Measurements from ENCODE around the gene TSPAN4.

Gene TSPAN4

GRCh38 chr11:845872-846495, 3.3 kb downstream of the TSPAN4 start (continued):
- TF ChIP-seq ZNF449 (tag by site-specific recombination; IDR thresholded peaks at IDR 0.05) = peak; percentile 41; the same call in 1 of the 2 replicates

GRCh38 chr11:846496-847098, 3.9 kb downstream of the TSPAN4 start:
- ChIA-PET CTCF (interaction anchor here (0.6 to 2.3 kb wide), 3 partner anchors 18 to 205 kb away, joined by 3 to 9 read pairs (median 3); partner anchors contain the start of gene TALDO1), POLR2A (interaction anchor here (1.5 to 1.9 kb wide), 2 partner anchors 11 to 27 kb away, joined by 3 to 6 read pairs; partner anchors contain the start of gene PNPLA2)
- TF ChIP-seq SP7 (tag by site-specific recombination; IDR thresholded peaks at IDR 0.05) (no peak), ZNF600 (tag by site-specific recombination; IDR thresholded peaks at IDR 0.05) (0 out of 2 replicates have a peak, but pooled peaks have one; percentile 2), HIC1 (tag by site-specific recombination; IDR thresholded peaks at IDR 0.05) (peak; percentile 48; the same call in 1 of the 2 replicates), ZNF133 (tag by site-specific recombination; IDR thresholded peaks at IDR 0.05) (no peak), OSR2 (tag by site-specific recombination; IDR thresholded peaks at IDR 0.05) (no peak), ZSCAN16 (tag by site-specific recombination; IDR thresholded peaks at IDR 0.05) (no peak), ZNF221 (tag by site-specific recombination; IDR thresholded peaks at IDR 0.05; ENCODE audit: borderline replicate concordance) (no peak)
- Histone ChIP-seq H3K36me3 (ENCODE audit: control insufficient read depth in 2 of 2, insufficient read depth in 1 of 2, low read length in 2 of 2) (no peaks in the 10 kb centered on the region), H3K4me1 (ENCODE audit: control insufficient read depth, insufficient read depth, low read length) (0 out of 2 replicates have a peak, but pooled peaks cover 6% of the 10 kb centered on the region), H3K27ac (ENCODE audit: extremely low read depth, low read depth, low read length) (no peak overlapping the region), H3K4me3 (ENCODE audit: low read depth, low read length) (no peak overlapping the region), H3K9me3 (ENCODE audit: control insufficient read depth, insufficient read depth, low read depth, low read length) (no peaks in the 10 kb centered on the region)

- H3K9me3 ChIP-seq (ENCODE audit: control insufficient read depth, insufficient read depth, low read depth, low read length) = no peaks in the 10 kb centered on the region
- no peak for TF ChIP-seq KLF8 (tag by site-specific recombination; IDR thresholded peaks at IDR 0.05)
- TF ChIP-seq ZNF701 (tag by site-specific recombination; IDR thresholded peaks at IDR 0.05) = no peak
- TF ChIP-seq ZNF280D (tag by site-specific recombination; IDR thresholded peaks at IDR 0.05) = no peak
- TF ChIP-seq ZNF560 (tag by site-specific recombination; IDR thresholded peaks at IDR 0.05; ENCODE audit: borderline replicate concordance) = no peak
- no peak for TF ChIP-seq REPIN1 (tag by site-specific recombination; IDR thresholded peaks at IDR 0.05; ENCODE audit: low read depth)
- no peak for TF ChIP-seq ZNF175 (tag by site-specific recombination; IDR thresholded peaks at IDR 0.05)
- TF ChIP-seq ZNF248 (tag by site-specific recombination; IDR thresholded peaks at IDR 0.05) = no peak
- no peak for TF ChIP-seq KLF7 (tag by site-specific recombination; IDR thresholded peaks at IDR 0.05; ENCODE audit: borderline replicate concordance)
- TF ChIP-seq ZNF214 (tag by site-specific recombination; IDR thresholded peaks at IDR 0.05; ENCODE audit: borderline replicate concordance) = no peak
- no peak for TF ChIP-seq ZNF174 (tag by site-specific recombination; IDR thresholded peaks at IDR 0.05)
- CTCF ChIA-PET = interaction anchor here (0.7 to 1.8 kb wide), 9 partner anchors 9 to 1425 kb away, joined by 3 to 10 read pairs (median 5); no protein-coding TSS in a partner anchor
- no peak overlapping the region for H3K27ac ChIP-seq (ENCODE audit: extremely low read depth, low read depth, low read length)
- no peak overlapping the region for H3K4me3 ChIP-seq (ENCODE audit: low read depth, low read length)
- 0 out of 2 replicates have a peak, but pooled peaks cover 6% of the 10 kb centered on the region for H3K4me1 ChIP-seq (ENCODE audit: control insufficient read depth, insufficient read depth, low read length)
- POLR2A ChIA-PET = interaction anchor here (1.1 to 1.9 kb wide), 3 partner anchors 9 to 48 kb away, joined by 3 to 6 read pairs (median 3); partner anchors contain the start of gene PNPLA2
- H3K36me3 ChIP-seq (ENCODE audit: control insufficient read depth in 2 of 2, insufficient read depth in 1 of 2, low read length in 2 of 2) = no peaks in the 10 kb centered on the region
These were observed 5.2 kb downstream of the TSPAN4 start for GRCh38 chr11:847876-848275.

Data from HEK293 (cell line).